Astrocyte (in vitro differentiated cells and primary cell): ENCODE data around the gene PRKCE.

Experiments
- EZH2 ChIP-seq: IDR thresholded peaks from 2 replicates; pipeline ENCODE4 v1.6.1; 2012; ENCODE audit warnings: mild to moderate bottlenecking, low read length, inconsistent platforms; ENCODE audit not compliant: insufficient read depth
- TF ChIP-seq, protein P1 (sequence below): IDR thresholded peaks from 2 replicates; pipeline ENCODE4 v1.5.1; 2011; ENCODE audit warnings: low read depth, mild to moderate bottlenecking, inconsistent platforms, low read length, moderate library complexity; ENCODE audit not compliant: insufficient read depth

DNA sequence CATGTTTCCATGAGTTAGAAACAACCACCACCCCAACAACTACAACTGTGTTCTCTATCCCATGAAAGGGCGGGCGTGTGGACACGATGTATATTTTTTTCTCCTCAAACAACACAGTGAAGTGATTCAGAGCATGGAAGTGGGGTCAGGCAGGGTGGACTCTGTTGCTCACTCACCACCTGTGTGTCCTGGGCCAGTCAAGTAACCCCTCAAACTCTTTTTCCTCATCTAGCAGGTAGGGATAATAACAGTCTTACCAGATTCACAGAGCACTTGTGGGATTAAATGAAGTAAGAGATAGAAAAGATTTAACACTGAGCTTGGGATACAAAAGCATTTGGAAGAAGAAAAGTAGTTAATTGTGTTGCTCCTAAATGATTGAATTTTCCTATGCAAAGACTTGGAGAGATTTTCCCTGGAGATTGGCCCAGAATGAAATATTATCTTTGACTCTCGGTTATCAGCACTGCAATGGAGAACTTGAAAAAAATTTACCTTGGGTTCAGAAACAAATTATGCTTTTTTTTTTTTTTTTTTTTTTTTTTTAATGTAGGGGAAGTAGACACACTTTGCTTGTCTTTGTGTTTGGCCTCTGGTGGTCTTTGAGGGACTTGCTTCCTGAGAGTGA is 483.9 kb downstream of the PRKCE start:
- TF ChIP-seq, protein P1, sequence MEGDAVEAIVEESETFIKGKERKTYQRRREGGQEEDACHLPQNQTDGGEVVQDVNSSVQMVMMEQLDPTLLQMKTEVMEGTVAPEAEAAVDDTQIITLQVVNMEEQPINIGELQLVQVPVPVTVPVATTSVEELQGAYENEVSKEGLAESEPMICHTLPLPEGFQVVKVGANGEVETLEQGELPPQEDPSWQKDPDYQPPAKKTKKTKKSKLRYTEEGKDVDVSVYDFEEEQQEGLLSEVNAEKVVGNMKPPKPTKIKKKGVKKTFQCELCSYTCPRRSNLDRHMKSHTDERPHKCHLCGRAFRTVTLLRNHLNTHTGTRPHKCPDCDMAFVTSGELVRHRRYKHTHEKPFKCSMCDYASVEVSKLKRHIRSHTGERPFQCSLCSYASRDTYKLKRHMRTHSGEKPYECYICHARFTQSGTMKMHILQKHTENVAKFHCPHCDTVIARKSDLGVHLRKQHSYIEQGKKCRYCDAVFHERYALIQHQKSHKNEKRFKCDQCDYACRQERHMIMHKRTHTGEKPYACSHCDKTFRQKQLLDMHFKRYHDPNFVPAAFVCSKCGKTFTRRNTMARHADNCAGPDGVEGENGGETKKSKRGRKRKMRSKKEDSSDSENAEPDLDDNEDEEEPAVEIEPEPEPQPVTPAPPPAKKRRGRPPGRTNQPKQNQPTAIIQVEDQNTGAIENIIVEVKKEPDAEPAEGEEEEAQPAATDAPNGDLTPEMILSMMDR: no peak
- TF ChIP-seq EZH2: no peak
